Measurements from ENCODE around the gene TAS2R41. TPM values are rescaled to one million over a fixed set of nuclear protein-coding genes. Genes with fewer than 3 reads are reported as not detected.
"Not testable (repeated sequence)": the region's sequence is repeated elsewhere in the genome, so short reads cannot be mapped to it uniquely, and the experiment has no call there.

Gene TAS2R41
- total RNA-seq, 1 donor from 2014 or later: not detected

DNA sequence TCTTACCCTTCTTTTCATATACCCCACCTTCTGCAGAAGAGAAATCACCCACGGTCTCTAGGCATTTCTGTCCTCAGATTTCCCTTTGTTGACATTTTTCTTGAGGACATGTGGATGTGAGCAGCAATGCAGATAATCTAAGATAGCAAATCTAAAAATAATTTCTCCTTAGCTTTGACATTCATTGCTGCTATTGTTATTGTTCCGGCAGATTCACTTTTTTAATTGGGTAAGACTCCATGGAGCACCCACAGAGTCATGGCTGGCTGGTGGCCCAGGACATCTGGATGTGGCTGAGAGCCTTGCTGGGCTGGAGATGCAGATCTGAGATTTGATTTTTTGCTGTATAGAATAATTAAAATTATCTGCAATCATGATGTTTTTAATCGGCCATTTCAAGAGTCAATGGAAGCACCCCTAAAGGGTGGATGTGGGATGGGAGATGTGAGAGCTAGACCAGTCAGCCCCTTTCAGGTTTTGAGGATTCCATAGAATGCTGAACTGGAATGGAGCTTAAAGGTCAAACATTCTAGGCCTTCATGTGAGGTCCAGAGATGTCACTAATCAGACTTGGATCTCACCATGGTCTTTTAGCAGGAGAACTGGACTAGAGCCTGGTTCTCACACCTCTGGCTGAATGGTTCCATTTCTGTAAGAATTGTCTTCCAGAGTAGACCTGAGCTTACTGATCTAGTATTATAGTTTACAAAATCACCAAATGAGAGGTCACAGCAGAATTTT, 37.5 kb downstream of the TAS2R41 start:
- no peak for DNase-seq (ENCODE audit: extremely low read depth, low read depth, low spot score)

DNA sequence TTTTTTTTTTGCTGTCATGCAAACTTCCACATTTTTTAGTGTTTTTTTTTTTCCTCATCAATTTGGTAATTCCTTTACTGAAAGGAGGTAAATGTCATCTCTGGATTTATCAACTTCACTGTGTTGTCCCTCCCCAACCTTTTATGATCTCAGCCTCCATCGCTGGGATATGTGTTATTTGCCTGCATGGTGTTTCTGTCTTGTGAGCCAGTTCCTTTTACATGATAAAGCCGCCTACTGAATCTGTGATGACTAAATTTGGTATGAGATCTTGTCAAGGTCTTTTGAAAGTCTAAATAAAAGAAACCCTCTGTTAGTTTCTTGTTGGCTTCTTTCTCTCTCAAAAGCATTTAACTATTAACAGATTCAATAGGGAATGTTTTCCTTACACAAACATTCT, 39.3 kb downstream of the TAS2R41 start:
- DNase-seq (ENCODE audit: extremely low read depth, low read depth, low spot score): no peak

DNA sequence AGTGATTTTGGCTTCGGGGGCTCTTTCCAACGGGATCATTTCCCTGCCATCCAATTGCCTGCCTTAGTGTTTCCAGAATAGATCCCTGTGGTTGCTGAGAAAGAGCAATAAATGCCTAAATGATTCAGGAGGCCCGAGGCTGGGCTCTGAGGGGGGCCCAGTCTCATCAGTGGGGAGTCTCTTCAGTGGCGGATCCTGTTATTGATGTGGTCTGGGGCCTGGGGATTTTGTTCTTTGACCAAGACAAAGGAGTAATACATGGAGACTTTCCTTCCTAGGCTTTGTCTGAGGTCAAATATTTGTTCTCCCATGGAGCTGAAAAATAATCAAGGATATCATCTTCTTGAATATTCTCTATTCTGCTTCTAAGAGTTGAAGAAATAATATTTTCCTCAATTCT, 40.8 kb downstream of the TAS2R41 start:
- DNase-seq (ENCODE audit: extremely low read depth, low read depth, low spot score): no peak

DNA sequence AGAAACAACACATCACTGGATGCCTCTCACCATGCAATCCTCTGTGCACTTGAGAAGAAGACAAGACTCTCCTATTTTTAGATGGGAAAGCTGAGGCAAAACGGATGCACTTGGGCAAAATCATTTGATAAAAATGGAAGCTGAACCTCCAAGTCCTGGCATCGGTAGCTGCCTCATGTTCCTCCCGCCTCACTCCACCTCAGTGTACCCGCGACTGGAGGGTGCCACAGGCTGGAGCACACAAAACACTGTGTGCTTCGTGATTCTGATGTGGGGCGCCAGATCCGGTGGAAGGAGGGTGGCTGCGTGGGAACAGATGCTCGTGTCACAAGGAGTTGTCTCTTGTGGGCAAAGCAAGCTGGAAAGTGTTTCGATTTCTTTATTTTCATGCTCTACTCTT, 41.3 kb downstream of the TAS2R41 start:
- no peak for DNase-seq (ENCODE audit: extremely low read depth, low read depth, low spot score)

DNA sequence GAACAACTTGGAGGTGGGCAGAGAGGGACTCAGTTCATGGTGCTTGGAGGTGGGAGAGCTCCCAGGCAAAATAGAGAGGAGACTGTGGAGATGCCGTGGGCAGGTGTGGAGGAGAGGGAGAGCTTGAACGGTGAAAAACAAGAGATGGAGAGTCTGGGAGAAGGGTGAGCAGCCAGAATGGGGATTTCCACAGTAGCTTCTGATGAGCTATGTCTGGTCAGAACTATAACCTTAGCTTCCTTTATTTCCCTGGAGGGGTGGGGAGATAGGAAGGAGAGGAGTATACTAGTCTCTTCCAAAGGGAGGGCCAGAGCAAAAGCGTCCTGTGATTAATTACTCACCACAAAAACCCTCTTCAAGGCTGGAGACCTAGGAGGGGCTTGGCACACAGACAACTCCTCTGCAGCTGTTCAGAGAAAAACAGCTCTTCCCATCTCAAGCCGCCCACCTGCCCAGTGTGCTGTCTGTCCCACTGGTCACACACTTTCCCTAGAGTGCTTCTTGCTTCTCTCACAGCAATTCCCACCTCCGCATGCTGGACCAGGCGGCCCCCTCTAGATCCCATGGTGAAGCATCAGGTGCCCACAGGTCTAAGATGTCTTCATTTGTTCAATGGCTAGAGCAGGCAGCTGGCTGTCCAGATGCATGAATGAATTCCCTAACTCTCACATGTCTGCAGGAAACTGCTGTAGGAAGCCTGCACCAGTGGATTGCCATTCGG, 41.9 kb downstream of the TAS2R41 start:
- DNase-seq (ENCODE audit: extremely low read depth, low read depth, low spot score): no peak

DNA sequence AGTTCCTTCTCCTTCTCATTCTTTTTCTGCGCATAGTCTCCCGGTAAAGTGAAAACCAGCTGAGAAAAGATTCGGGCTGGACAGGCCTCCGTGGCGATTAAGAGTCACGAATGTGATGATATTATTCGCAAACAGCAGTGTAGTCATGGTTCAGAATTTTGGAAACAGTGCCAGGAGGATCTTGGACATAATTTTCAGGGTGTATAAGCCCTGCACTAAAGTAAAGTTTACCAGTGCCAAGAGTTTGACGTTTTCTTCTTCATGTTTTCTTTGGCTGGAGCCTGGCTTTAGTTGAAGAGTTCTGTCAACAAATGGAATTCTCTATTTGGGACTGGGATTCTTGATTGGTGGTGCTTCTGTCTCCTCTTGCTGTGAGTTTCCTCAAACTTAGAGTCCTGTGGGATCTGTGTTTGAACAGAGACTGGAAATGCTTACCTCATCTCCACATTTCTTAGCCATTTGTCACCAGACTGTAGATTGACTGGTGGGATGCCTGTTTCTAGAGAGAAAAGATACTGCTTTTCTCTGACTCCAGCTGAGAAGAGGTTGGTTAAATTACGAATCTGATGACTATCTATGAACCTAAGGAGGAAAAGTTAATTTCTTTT, 44.7 kb downstream of the TAS2R41 start:
- DNase-seq (ENCODE audit: extremely low read depth, low read depth, low spot score): not testable (repeated sequence)

Other genes starting within 250 kb of the TAS2R41 start
- gene GSTK1, start 214.4 kb upstream of the TAS2R41 start, total RNA-seq: 141 and 171 TPM in 2 replicates
- gene TMEM139, start 192.9 kb upstream of the TAS2R41 start, total RNA-seq: 0.82 and 1.1 TPM in 2 replicates
- 12.4 and 19.7 TPM in 2 replicates for gene CASP2, start 189.5 kb upstream of the TAS2R41 start, total RNA-seq
- gene CLCN1, start 161.8 kb upstream of the TAS2R41 start, total RNA-seq: not detected in 2 replicates
- 0.53 and 1.6 TPM in 2 replicates for gene FAM131B, start 115.2 kb upstream of the TAS2R41 start, total RNA-seq
- gene ZYX, start 96.5 kb upstream of the TAS2R41 start, total RNA-seq: 270 and 344 TPM in 2 replicates
- gene EPHA1, start 69.0 kb upstream of the TAS2R41 start, total RNA-seq: not detected in 2 replicates
- not detected in 2 replicates for gene TAS2R60, start 34.4 kb upstream of the TAS2R41 start, total RNA-seq
- not detected in 2 replicates for gene CTAGE15, start 93.9 kb downstream of the TAS2R41 start, total RNA-seq
- 18.5 and 26.6 TPM in 2 replicates for gene TCAF2, start 143.1 kb downstream of the TAS2R41 start, total RNA-seq

Data from glomerular endothelial cell (primary cell).